ENCODE results near the gene TRAF7.

TRAF7 gene

GRCh38 chr16:2166263-2167067 lies 10.9 kb downstream of the TRAF7 start:
- no peak for DNase-seq

GRCh38 chr16:2167068-2167638 lies 11.6 kb downstream of the TRAF7 start:
- DNase-seq, result no peak

- DNase-seq, result no peak
These were observed 14.5 kb downstream of the TRAF7 start for GRCh38 chr16:2170080-2170479.

DNA sequence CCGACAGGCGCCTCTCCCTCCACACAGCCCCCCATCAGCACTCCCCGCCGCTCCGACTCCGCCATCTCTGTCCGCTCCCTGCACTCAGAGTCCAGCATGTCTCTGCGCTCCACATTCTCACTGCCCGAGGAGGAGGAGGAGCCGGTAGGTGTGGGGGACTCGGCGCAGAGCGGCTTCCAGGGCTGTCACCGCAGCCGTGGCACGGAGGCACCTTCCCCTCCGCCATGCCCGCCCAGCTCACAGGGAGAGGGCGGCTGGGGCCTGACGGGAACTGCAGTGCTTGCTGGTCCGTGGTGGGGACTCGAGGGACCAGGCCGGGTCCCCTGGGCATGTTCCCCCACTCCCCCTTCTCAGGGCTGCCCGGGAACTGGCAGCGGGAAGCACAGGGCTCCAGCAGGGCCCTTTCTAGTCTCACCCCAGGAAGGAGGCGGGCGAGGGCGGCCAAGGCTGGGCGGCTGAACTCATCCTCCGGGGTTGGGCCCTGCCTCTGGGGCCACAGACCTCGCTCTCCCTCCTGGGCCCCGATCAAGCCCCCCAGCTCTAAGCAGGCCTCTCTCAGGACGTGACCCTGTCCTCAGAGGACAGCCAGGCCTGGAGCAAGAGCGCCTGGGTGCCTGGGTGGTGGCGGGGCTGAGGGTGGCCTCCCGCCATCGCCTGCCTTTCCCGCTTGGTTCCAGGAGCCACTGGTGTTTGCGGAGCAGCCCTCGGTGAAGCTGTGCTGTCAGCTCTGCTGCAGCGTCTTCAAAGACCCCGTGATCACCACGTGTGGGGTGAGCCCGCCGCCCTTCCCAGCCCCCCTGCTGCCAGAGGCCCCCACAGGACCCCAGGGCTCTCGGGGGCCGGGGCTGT lies 15.2 kb downstream of the TRAF7 start:
- no peak for DNase-seq

- DNase-seq, result no peak
These were observed 16.1 kb downstream of the TRAF7 start for GRCh38 chr16:2171601-2172178.

DNA sequence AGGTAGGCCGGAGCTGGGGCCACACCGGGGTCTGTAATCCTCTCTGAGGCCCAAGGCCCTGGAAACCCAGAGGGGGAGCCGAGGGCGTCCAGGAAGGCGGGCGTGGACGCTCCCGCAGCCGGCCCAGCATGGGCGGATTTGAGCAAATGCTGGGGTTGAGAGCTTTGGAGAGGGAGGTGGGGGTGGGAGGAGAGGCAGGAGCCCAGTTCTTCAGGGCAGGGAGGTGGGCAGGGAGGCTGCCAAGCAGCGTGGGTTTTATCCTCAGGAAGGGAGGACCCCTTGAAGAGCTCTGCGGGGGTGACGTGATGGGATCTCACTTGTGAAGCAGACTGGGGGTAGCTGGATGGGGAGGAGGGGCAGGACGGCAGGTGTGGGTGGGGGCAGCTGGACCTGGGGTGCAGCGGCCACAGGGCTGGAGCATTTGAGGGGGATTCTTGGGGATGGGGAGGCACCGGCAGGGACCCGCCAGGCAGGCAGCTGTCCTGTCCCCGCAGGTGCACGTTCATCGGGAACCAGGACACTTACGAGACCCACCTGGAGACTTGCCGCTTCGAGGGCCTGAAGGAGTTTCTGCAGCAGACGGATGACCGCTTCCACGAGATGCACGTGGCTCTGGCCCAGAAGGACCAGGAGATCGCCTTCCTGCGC lies 17.2 kb downstream of the TRAF7 start:
- no peak for DNase-seq

DNA sequence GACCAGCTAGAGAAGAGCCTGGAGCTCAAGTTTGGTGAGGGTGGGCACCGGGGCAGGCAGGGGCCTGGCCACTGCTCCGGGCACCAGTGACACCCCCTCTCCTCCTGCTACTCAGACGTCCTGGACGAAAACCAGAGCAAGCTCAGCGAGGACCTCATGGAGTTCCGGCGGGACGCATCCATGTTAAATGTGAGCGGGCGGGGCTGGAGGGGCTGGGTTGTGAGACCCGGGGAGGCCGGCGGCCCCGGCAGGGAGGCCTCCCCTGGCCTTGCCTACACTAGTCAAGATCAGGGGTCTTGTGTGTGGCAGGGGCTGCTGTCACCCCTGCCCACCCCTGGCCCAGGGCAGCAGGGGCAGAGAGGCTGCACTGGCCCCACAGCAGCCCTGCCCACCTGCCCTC lies 17.8 kb downstream of the TRAF7 start:
- no peak for DNase-seq

GRCh38 chr16:2173916-2174315 lies 18.3 kb downstream of the TRAF7 start:
- DNase-seq, result no peak

DNA sequence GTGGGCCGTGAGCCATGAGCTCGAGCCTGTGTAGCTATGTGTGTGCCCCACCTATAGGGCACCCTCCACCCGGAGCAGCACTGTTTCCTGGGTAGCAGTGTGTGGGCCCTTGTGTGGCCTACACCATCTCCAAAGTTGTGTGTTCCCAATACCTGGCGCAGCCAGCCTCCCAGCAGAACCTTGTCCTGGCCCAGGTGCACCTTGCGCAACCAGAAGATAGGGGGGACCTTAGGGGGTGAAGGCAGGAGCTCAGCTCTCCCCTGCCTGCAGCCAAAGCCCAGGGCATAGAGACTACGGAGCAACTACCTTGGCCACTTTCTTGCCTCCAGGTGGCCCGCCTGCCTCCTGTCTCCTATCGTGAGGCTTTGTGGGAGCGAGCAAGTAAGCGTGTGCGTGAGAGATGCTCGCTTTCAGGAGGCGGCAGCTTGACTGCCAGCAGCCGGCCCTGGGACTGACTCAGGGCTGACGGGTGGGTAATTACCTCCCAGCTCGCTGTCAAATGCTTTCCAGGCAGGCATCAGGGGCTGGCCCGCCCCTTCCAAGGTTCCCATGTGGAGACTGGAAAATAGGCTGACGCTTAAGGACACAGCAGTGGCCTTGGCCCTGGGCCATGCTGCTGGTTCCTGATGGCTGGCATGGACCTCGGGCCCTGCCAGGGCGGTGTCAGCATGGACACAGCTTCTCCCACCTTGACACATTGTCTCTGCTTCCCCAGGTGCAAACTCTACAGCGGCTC lies 19.0 kb downstream of the TRAF7 start:
- DNase-seq, result no peak

GRCh38 chr16:2175454-2175853 lies 19.9 kb downstream of the TRAF7 start:
- DNase-seq, result no peak

DNA sequence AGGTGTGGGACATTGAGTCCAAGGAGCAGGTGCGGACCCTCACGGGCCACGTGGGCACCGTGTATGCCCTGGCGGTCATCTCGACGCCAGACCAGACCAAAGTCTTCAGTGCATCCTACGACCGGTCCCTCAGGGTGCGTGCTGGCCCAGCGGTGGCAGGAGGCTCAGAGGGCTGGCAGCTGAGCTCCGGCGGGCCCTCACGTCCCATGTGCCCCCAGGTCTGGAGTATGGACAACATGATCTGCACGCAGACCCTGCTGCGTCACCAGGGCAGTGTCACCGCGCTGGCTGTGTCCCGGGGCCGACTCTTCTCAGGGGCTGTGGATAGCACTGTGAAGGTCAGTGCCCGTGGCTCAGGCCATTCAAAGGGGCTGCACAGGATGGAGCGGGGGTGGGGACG lies 20.5 kb downstream of the TRAF7 start:
- no peak for DNase-seq

- no peak for DNase-seq
These were observed 21.5 kb downstream of the TRAF7 start for GRCh38 chr16:2177101-2177500.

DNA sequence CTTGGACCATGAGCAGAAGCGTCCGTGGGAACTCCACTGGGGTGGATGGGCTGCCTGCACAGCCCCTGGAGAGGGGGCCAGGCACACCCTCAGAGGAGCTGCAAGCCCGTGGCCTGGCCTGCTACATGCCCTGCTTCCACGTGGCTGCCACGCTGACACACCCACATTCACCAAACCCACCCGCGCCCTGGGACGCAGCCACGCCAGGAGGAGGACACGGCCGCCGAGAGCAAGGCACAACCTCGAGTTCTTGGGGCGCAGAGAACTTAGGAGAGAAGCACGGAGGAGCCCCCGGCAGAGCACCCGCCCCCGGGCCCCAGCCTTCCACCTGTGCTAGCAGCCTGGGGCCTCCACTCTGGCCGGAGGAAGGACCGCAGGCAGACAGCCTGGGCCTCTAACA lies 22.0 kb downstream of the TRAF7 start:
- no peak for DNase-seq

DNA sequence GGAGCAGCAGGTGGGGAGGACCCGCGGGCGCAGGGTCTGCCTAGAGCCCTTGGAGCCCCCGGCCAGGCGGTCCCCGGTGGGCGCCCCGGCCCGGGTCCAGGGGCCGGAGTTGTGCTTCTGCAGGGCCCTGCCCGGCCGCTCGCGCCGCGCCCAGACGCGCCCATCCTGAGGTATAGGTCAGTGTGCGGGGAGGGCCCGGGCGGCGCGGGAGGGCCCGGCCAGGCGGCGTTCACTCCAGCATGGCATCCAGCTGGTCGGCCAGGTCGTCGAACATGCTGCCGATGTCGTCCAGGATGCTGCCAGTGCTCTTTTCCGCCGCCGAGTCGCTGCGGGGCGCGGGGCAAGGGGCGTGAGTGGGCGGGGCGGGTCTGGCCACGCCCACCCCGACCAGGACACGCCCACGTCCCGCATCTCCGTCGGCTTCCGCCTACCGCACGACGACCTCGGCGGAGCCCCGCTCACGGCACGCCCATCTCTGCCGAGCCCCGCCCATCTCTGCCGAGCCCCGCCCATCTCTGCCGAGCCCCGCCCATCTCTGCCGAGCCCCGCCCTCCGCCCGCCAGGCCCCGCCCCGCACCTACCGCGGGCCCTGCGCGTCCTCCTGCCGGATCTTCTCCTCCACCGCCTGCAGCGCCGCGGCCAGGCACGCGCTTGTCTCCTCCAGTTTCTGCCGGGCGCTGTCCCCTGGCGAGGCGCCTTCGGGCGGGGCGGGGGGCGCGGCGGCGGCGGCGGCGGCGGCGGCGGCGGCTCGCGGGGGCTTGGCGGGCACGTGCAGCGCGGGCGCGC lies 22.9 kb downstream of the TRAF7 start:
- peak in 2 of 5 donors; percentile 34 to 44 for DNase-seq

DNA sequence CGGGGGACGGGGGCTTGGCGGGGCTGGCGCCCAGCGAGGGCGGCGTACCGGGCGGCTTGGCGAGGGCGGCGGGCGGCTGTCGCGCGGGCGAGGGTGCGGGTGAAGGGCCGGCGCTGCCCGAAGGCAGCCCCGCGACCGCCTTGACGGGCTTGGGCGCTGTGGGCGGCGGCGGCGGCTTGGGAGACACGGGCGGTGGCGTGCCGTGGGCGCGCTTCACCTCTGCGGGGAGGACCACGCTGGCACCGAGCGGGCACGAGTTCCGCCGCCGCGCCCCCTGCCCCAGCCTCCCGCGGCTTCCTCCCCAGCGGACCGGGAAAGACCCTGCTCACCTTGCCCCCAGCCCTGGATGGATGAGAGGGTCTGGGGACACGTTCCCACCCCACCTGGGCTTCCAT lies 23.5 kb downstream of the TRAF7 start:
- DNase-seq, result no peak

GRCh38 chr16:2179576-2179975 lies 24.0 kb downstream of the TRAF7 start:
- DNase-seq, result no peak

DNA sequence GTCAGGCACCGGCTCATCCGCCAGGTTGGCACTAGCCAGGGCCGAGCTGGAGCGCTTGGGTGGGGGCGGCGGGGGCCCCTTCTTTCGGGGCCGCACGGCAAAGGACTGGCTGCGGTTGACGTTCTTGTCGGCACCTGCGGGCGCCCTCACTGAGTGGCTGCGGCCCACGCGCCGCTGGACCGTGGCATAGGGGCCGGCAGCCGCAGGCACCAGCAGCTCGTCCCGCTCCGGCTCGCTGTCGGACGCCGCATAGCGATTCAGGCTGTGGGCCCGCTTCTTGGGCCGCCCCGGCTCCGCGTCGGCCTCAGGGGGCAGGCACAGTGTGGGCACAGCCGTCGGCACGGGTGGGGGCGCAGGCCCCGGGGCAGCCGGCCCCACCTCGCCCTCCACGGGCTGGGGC lies 24.9 kb downstream of the TRAF7 start:
- DNase-seq, result no peak

DNA sequence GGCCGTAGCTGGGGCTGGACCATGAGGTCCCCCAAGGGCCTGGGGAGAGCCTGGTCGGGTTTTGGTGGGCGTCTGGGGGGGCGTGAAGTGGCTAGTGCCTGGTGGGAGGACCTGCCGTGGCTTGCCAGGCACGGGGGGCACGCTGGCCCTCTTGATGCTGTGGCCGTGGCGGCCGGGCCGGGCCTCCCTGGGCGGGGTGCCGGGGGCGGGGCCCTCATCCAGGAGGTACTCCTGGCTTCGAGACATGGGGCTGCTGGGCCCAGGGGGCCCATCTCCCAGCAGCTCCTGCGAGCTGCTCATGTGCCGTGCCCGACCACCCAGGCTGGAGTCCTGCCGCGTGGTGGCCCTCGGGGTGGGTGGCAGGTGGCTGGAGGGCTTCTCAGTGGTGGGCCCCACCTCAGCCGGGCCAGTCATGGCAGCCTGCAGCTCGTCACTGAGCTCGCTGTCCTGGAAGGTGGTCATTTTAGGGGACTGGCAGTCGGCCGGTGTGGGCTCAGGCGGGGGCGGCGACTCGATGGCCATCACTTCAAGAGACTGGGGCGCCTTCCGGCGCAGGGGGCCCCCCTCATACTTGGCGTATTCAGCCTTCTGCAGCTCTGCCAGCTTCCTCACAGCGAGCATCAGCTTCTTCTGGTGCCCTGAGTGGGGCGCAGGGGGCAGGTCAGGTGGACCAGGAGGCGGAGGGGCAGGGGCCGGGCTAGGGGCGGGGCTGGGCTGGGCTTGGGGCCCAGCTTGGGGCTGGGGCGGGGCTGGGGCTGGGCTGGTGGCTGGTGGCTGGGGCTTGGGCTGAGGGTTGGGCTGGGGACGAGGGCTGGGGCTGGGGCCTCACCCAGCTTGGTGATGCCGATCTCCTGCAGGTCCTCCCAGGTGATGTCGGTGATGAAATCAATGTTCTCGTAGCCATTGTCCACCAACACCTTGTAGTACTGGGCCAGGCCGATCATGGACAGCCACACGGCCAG lies 25.7 kb downstream of the TRAF7 start:
- no peak for DNase-seq

DNA sequence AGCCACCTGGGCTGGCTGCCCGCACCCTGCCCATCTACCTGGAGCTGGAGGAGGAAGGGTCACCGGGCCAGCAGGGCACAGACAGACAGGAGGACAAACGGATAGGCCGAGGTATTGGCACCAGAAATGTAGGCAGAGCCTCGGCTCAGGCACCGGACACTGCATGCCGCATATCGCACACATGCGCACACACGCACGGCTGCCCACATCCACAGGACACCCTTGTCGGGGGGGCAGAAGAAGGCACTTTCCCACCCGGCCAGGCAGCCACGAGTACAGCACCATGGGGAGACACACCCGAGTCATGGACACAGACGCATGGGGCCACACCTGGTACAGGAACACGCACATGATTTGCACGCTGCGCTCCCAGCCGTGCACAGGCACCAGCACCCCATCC lies 26.4 kb downstream of the TRAF7 start:
- no peak for DNase-seq

GRCh38 chr16:2183671-2184070 lies 28.1 kb downstream of the TRAF7 start:
- DNase-seq, result no peak

Measured in T-helper 1 cell (primary cell).